Bone marrow (tissue), 2 donors: ENCODE results near the gene TOE1.

ENCODE experiments used
- DNase-seq, 2 donors: peaks; one replicate each; lab custom pipeline; 2025; lab: John Stamatoyannopoulos, UW

The TOE1 gene

DNA sequence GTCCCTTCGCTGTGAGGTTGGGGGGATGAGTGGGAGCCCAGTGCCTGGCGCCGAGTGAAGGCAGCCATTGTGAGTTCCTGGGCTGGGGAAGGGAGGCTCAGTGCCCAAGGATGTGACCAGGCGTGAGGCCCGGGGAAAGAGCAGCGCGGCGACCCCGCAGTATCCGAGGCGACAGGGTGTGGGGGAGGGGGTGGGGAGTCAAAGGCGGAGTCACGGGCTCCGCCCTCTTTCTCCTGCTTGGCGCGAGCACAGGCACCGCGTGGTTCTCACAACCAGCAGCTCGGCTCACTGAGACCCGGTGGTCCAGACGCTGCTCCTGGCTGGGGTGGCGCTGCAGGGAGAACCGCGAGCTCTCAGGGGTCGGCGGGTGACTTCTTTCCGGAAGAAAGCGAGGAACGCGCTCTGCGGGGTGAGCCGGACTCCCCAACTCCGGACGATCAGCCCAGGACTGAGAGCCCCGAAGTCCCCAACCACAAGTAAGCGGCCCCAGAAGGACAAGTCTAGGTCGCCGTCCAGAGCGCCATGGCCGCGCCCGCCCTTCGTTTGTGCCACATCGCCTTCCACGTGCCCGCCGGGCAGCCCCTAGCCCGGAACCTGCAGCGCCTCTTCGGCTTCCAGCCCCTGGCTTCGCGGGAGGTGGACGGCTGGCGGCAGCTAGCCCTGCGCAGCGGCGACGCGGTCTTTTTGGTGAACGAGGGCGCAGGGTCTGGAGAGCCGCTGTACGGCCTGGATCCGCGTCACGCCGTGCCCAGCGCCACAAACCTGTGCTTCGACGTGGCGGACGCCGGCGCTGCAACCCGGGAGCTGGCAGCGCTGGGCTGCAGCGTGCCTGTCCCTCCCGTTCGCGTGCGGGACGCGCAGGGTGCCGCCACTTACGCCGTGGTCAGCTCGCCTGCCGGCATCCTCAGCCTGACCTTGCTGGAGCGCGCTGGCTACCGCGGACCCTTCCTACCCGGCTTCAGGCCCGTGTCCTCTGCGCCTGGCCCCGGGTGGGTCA, 13.0 kb upstream of the TOE1 start, which contains the start of gene HPDL:
HPDL (plus strand) TSS at position 269 of the 997 bp plus-strand sequence; CDS start at position 523, 254 bp downstream.
- DNase-seq = peak in 1 of 2 donors; percentile 40

DNA sequence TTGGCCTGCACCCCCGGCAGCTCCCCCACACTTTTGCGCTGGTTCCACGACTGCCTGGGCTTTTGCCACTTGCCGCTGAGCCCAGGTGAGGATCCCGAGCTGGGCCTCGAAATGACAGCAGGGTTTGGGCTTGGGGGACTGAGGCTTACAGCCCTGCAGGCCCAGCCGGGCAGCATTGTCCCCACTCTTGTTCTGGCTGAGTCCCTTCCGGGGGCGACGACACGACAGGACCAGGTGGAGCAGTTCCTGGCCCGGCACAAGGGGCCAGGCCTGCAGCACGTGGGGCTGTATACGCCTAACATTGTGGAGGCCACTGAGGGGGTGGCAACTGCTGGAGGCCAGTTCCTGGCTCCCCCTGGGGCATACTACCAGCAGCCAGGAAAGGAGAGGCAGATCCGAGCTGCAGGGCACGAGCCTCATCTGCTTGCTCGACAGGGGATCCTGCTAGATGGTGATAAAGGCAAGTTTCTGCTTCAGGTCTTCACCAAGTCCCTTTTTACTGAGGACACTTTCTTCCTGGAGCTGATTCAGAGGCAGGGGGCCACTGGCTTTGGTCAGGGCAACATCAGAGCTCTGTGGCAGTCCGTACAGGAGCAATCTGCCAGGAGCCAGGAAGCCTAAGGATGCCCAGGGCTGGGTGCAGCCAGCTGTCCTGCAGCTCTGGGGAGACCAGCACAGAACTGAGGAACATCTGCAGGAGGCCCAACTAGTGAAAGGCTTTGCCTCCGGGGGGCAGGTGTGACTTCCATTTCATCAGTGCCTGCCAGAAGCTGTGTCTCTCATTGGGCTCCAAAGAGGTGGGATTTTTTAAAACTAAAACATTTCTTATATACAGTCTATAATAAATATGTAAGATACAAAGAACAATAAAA, 12.1 kb upstream of the TOE1 start:
- DNase-seq = no peak

- no peak for DNase-seq
Measured at GRCh38 chr1:45328680-45329079, 11.3 kb upstream of the TOE1 start.

- DNase-seq = no peak
Measured at GRCh38 chr1:45329445-45329844, 10.5 kb upstream of the TOE1 start.

- no peak for DNase-seq
Measured at GRCh38 chr1:45331436-45332345, 8.3 kb upstream of the TOE1 start.

DNA sequence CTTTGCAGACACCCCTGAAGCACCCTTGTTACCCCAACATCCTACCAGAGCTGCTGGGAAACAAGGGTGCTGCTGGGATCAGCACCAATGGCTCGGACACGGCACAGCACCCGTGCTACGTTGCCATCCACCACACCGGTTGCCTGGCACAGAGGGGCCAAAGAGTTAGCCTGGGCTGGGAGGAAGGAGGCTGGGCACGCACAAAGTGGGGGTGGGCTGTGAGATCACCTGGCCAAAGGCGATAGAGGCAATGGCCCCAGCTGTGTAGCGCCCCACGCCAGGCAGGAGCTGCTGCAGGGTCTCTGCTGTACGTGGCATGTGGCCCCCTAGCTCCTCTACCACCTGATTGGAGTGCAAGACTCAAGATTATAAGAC, 7.6 kb upstream of the TOE1 start:
- no peak for DNase-seq

GRCh38 chr1:45334308-45335245, 5.4 kb upstream of the TOE1 start:
- DNase-seq = peak in 1 of 2 donors; percentile 34

GRCh38 chr1:45335855-45336324, 4.1 kb upstream of the TOE1 start:
- DNase-seq = no peak

GRCh38 chr1:45337630-45338325, 2.2 kb upstream of the TOE1 start:
- DNase-seq = no peak

DNA sequence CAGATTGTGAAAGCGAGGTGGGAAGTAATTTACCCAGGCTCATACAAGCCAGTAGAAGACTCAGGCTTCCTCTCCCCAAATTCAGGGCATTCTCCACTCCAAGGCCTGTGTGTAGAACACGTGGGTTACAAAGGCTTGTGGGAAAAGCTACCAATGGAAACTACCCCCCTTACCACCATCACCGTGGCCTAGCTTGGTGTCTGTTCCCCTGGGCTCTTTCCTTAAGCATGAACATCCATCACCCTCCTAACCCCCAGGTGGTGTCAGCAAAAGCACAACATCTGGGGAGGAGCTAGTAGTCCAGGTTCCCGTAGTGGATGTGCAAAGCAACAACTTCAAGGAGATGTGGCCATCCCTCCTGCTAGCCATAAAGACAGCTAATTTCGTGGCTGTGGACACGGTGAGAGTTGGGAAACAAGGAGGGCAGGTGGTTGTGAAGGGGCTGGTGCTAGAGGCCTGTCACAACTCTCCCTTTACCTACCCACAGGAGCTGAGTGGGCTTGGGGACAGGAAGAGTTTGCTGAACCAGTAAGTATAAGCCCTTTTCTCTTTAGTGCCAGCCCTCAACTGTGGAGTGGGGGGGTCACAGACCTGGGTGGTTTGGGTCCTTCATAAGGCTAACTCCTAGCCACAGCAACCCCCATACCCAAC, 971 bp downstream of the TOE1 start:
- DNase-seq = no peak

GRCh38 chr1:45344499-45344898, 4.5 kb downstream of the TOE1 start:
- no peak for DNase-seq

- no peak for DNase-seq
Measured at GRCh38 chr1:45345014-45345413, 5.0 kb downstream of the TOE1 start.

DNA sequence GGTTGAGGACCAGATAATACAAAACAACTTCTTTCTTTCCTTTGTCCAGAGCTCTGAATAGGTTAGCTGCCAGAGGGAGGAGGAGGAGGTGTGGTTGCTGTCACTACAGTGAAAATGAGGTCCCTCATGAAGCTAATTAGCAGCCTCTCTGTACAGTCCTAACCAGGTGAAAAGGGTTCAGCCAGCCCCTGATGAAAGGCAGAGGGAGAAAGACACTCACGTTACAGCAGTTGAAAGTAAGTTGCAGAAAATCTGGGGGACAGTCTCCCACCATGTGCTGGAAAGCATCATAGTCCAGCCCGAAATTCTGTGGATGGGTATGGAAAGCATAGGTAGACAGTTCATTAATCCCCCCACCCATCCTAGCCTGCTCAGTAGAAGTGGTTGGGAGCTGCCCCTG, 6.5 kb downstream of the TOE1 start:
- DNase-seq = no peak

DNA sequence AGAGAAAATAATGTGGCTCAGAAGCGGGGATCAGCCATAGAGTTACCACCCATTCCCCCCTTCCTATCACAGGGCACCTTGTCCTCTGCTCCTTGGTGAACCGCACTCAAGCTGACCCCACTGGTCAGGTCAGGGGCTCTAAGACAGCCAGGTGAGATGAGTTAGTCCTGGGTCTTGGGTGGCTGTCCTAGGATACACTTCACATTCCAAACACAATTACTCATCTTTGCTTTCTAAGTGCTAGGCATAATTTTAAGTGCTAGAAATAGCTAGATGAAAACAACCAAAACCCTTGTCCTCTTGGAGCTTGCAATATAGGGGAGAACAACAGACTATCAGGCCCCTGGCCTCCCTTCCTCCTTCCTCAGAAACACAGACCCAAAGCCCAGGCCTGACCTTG, 8.1 kb downstream of the TOE1 start:
- no peak for DNase-seq

DNA sequence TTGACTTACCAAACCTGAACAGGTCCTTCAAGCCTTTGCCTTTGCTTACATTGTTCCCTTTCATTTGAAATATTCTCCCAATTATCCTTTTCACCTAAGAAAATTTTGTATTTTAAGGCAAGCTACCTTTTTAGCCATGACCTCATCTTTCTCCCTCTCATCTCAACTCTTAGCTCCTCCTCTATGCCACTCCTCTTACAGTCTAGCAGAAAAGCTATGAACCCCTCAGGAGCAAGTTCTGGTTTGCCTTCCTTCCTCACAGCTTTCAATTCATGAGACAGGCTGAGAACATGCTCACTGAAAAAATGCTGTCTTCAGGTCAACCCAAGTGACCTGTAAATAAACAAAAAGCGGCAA, 8.6 kb downstream of the TOE1 start:
- no peak for DNase-seq

DNA sequence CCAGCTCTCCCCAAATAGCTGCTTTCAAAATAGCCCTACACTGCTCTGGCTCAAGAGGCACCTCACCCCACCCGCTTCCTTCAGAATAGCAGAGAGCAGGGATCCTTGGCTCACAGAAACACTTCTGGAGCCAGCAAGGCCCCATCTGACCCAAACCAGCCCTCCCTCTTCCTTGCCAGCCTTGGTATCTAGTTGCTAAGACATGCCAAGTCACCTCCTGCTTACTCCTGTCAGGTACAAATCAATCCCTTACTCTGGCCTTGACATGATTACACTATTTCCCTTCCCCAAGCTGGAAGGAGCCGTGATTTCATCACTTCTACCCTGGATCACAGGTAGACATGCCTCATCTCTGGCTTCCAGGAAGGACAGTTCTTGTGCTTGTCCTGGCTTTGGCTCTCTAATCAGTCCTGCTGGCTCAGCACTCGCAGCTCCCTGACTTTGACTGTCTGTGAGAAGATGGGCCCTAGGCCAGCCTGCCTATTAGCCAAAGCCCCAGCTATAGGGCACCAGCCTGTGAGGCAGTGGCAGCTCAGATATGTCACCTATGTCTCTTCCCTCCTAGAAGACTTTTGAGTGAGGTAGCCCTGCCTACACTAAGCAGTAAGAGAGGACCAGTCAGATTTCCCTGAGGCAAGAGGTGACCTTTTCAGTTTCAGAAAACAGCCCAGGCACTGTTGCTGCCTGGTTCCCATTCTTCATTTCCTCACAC, 9.2 kb downstream of the TOE1 start:
- DNase-seq = no peak

GRCh38 chr1:45351508-45351907, 11.5 kb downstream of the TOE1 start:
- DNase-seq = no peak

DNA sequence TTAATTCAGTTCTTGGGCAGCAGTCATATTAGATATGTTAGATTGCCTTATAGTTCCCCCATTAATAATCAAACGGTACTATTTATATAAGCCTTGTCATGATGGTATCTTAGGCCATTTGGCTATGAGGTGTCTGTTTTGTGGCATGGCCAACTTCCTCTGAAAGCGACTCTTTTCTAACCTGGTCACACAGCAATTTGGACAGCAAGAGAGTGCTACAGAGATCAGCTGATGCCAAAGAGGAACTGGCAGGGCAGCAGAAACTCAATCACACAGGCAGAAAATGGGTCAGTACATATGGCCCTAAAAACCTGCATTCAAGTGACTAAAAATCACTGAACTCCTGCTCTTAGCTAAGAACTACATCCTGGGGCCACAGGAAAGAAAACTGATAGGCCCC, 13.7 kb downstream of the TOE1 start:
- no peak for DNase-seq

DNA sequence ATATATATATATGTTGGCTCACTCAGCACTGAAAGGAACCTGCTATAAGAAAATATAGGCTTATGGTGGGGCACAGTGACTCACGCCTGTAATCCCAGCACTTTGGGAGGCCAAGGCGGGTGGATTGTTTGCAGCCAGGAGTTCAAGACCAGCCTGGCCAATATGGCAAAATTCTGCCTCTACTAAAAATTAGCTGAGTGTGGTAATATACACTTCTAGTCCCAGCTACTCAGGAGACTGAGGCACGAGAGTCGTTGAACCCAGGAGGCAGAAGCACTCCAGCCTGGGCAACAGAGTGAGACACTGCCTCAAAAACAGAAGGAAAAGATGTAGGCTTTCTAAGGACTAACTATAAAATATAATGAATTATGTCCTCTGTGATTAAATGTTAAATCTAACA, 14.9 kb downstream of the TOE1 start:
- no peak for DNase-seq
